Mesendoderm (in vitro differentiated cells): ENCODE data around the gene CHD2.

Source experiments
- DNase-seq: peaks from one replicate; pipeline ENCODE4 v3.0.0; 2013
- H2AK5ac ChIP-seq: 2 replicates; pipeline ENCODE4 v1.6.1; 2013; ENCODE audit warnings: low read length, inconsistent platforms
- H2BK120ac ChIP-seq: 2 replicates; pipeline ENCODE4 v1.6.1; 2013; ENCODE audit warnings: low read depth, mild to moderate bottlenecking, low read length, moderate library complexity, mixed read lengths
- H2BK15ac ChIP-seq: replicated peaks from 2 replicates; pipeline ENCODE4 v1.6.1; 2013; ENCODE audit warnings: low read depth, mild to moderate bottlenecking, moderate library complexity
- H2BK5ac ChIP-seq: 2 replicates; pipeline ENCODE4 v1.6.1; 2013; ENCODE audit warnings: low read length, inconsistent platforms
- H3K18ac ChIP-seq: 2 replicates; pipeline ENCODE4 v1.6.1; 2013; ENCODE audit warnings: mild to moderate bottlenecking, low read length, mixed read lengths
- H3K23ac ChIP-seq: one replicate; pipeline ENCODE4 v1.6.1; 2013; ENCODE audit warnings: low read length
- H3K27ac ChIP-seq: 2 replicates; pipeline ENCODE4 v1.5.1; 2013; ENCODE audit warnings: low read depth, mild to moderate bottlenecking, inconsistent platforms, low read length, moderate library complexity
- H3K27me3 ChIP-seq: 2 replicates; pipeline ENCODE4 v1.6.1; 2013; ENCODE audit warnings: low read length, control low read depth, mild to moderate bottlenecking, inconsistent platforms; ENCODE audit not compliant: insufficient read depth, poor library complexity
- H3K36me3 ChIP-seq: 2 replicates; pipeline ENCODE4 v1.6.1; 2013; ENCODE audit warnings: low read length, inconsistent platforms; ENCODE audit not compliant: control insufficient read depth, insufficient read depth
- H3K4ac ChIP-seq: one replicate; pipeline ENCODE4 v1.6.1; 2013; ENCODE audit warnings: low read depth, mild to moderate bottlenecking, low read length, moderate library complexity
- H3K4me1 ChIP-seq: 2 replicates; pipeline ENCODE4 v1.6.1; 2013; ENCODE audit warnings: low read depth, low read length, inconsistent platforms; ENCODE audit not compliant: control insufficient read depth
- H3K4me2 ChIP-seq: 2 replicates; pipeline ENCODE4 v1.6.1; 2013; ENCODE audit warnings: low read length
- H3K4me3 ChIP-seq: 2 replicates; pipeline ENCODE4 v1.5.1; 2013; ENCODE audit warnings: mild to moderate bottlenecking, low read length
- H3K56ac ChIP-seq: one replicate; pipeline ENCODE4 v1.6.1; 2013; ENCODE audit warnings: low read length
- H3K79me1 ChIP-seq: 2 replicates; pipeline ENCODE4 v1.6.1; 2013; ENCODE audit warnings: low read length, inconsistent platforms
- H3K79me2 ChIP-seq: 2 replicates; pipeline ENCODE4 v1.6.1; 2013; ENCODE audit warnings: mild to moderate bottlenecking, low read length; ENCODE audit not compliant: control insufficient read depth, insufficient read depth
- H3K9ac ChIP-seq: 2 replicates; pipeline ENCODE4 v1.6.1; 2013; ENCODE audit warnings: low read length, inconsistent platforms
- H4K5ac ChIP-seq: one replicate; pipeline ENCODE4 v1.6.1; 2013; ENCODE audit warnings: low read length
- H4K8ac ChIP-seq: one replicate; pipeline ENCODE4 v1.6.1; 2013; ENCODE audit warnings: low read depth, mild to moderate bottlenecking, control low read depth, low read length, moderate library complexity
- WGBS: extraction: QIAGEN DNeasy Blood & Tissue Kit; methylation state at CpG from one replicate; pipeline ENCODE4 v1.1.7; 2013; ENCODE audit warnings: low lambda C conversion rate, missing lambda C conversion rate; ENCODE audit not compliant: insufficient coverage; ENCODE audit errors: extremely low coverage; 5-methylcytosine and 5-hydroxymethylcytosine counted together

Gene CHD2

GRCh38 chr15:92990031-92990430 is 89.9 kb downstream of the CHD2 start:
- Histone ChIP-seq H3K4me2 (no peak overlapping the region), H3K4me3 (no peak overlapping the region), H2BK15ac (no peak overlapping the region), H3K23ac (no peak overlapping the region), H3K79me1 (peaks cover 11% of the 10 kb centered on the region), H3K9ac (no peak overlapping the region), H3K56ac (no peak overlapping the region), H3K36me3 (peaks cover 15% of the 10 kb centered on the region), H2BK5ac (no peak overlapping the region), H4K8ac (no peak overlapping the region), H3K4ac (no peak overlapping the region), H2AK5ac (no peak overlapping the region), H3K27me3 (no peaks in the 10 kb centered on the region), H2BK120ac (no peak overlapping the region), H3K18ac (no peak overlapping the region), H3K79me2 (no peaks in the 10 kb centered on the region), H4K5ac (no peak overlapping the region), H3K27ac (no peak overlapping the region), H3K4me1 (no peaks in the 10 kb centered on the region)
- WGBS: no CpG with 5 or more reads among the region's 2 CpGs
- DNase-seq: no peak

DNA sequence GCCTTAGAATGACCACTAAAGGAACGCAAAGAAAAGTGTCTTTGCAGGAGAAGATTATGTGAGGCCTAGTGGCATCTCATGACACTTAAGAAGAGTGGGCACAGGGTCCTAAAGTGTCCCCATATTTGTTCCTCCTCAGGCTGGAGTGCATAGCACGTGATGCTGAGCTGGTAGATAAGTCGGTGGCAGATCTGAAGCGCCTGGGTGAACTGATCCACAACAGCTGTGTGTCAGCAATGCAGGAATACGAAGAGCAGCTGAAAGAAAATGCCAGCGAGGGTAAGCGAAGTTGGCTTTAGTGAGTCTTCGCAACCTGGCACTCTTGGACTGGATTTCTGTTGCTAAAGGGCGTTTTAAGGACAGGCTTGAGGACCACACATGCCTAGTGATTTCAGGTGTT is 92.6 kb downstream of the CHD2 start:
- WGBS: no CpG with 5 or more reads among the region's 9 CpGs
- Histone ChIP-seq H4K5ac (no peak overlapping the region), H3K27me3 (no peaks in the 10 kb centered on the region), H3K9ac (no peak overlapping the region), H3K4me2 (no peak overlapping the region), H3K27ac (no peak overlapping the region), H2AK5ac (no peak overlapping the region), H3K4me3 (no peak overlapping the region), H3K56ac (no peak overlapping the region), H3K18ac (no peak overlapping the region), H4K8ac (no peak overlapping the region), H3K79me1 (peaks cover 11% of the 10 kb centered on the region), H3K4me1 (no peaks in the 10 kb centered on the region), H3K23ac (no peak overlapping the region), H2BK5ac (no peak overlapping the region), H3K36me3 (peaks cover 12% of the 10 kb centered on the region), H2BK15ac (no peak overlapping the region), H3K4ac (no peak overlapping the region), H3K79me2 (no peaks in the 10 kb centered on the region), H2BK120ac (no peak overlapping the region)
- DNase-seq: no peak

DNA sequence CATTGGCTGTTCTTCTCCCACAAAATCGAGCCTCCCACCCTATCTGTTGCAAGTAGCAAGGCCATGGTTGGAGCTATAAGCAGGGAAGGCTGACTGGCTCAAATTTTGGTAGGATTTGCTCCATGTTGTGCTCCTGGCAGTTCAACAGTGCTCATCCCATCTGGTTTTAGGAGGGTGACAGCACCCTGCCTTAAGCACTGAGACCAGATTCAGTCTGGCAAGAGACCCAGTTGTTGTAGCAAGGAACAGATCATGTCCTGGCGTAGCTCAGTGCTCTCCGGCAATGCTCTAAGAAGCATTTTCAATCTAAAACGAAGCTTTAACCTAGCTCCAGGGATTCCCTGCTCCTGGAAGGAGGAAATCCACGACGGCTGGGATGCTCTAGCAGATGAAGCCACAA is 97.7 kb downstream of the CHD2 start:
- H3K4me3 ChIP-seq: no peak overlapping the region
- H3K56ac ChIP-seq: no peak overlapping the region
- no peaks in the 10 kb centered on the region for H3K27me3 ChIP-seq
- no peak overlapping the region for H3K18ac ChIP-seq
- H3K36me3 ChIP-seq: peaks cover 12% of the 10 kb centered on the region
- H3K23ac ChIP-seq: no peak overlapping the region
- no peak overlapping the region for H3K4ac ChIP-seq
- DNase-seq: no peak
- H3K79me2 ChIP-seq: no peaks in the 10 kb centered on the region
- no peak overlapping the region for H3K4me2 ChIP-seq
- no CpG with 5 or more reads among the region's 6 CpGs for WGBS
- H3K4me1 ChIP-seq: no peaks in the 10 kb centered on the region
- no peak overlapping the region for H3K9ac ChIP-seq
- no peak overlapping the region for H2BK15ac ChIP-seq
- H3K79me1 ChIP-seq: peaks cover under 1% of the 10 kb centered on the region
- H4K5ac ChIP-seq: no peak overlapping the region
- no peak overlapping the region for H3K27ac ChIP-seq
- no peak overlapping the region for H4K8ac ChIP-seq
- H2AK5ac ChIP-seq: no peak overlapping the region
- no peak overlapping the region for H2BK5ac ChIP-seq
- H2BK120ac ChIP-seq: no peak overlapping the region

- Histone ChIP-seq H3K79me1 (no peaks in the 10 kb centered on the region), H3K36me3 (peaks cover 15% of the 10 kb centered on the region), H4K5ac (no peak overlapping the region), H3K4ac (no peak overlapping the region), H3K56ac (no peak overlapping the region), H2BK120ac (no peak overlapping the region), H3K4me2 (no peak overlapping the region), H2AK5ac (no peak overlapping the region), H3K79me2 (no peaks in the 10 kb centered on the region), H3K27ac (no peak overlapping the region), H3K4me1 (no peaks in the 10 kb centered on the region), H3K23ac (no peak overlapping the region), H3K27me3 (no peaks in the 10 kb centered on the region), H4K8ac (no peak overlapping the region), H3K9ac (no peak overlapping the region), H3K4me3 (no peak overlapping the region), H2BK15ac (no peak overlapping the region), H2BK5ac (no peak overlapping the region), H3K18ac (no peak overlapping the region)
- WGBS: no CpG with 5 or more reads among the region's 6 CpGs
- no peak for DNase-seq
Measured at GRCh38 chr15:93001156-93001555, 101.0 kb downstream of the CHD2 start.

- WGBS: no CpG with 5 or more reads among the region's 2 CpGs
- Histone ChIP-seq H3K79me1 (no peaks in the 10 kb centered on the region), H3K27me3 (no peaks in the 10 kb centered on the region), H3K4me1 (no peaks in the 10 kb centered on the region), H3K36me3 (peaks cover 15% of the 10 kb centered on the region), H3K4me2 (no peak overlapping the region), H2BK15ac (no peak overlapping the region), H4K5ac (no peak overlapping the region), H2AK5ac (no peak overlapping the region), H3K9ac (no peak overlapping the region), H2BK5ac (no peak overlapping the region), H3K18ac (no peak overlapping the region), H3K27ac (no peak overlapping the region), H3K4ac (no peak overlapping the region), H4K8ac (no peak overlapping the region), H3K4me3 (no peak overlapping the region), H3K23ac (no peak overlapping the region), H3K56ac (no peak overlapping the region), H3K79me2 (no peaks in the 10 kb centered on the region), H2BK120ac (no peak overlapping the region)
- DNase-seq: no peak
Measured at GRCh38 chr15:93001881-93002280, 101.8 kb downstream of the CHD2 start.

GRCh38 chr15:93005133-93005532 is 105.0 kb downstream of the CHD2 start:
- H4K5ac ChIP-seq: no peak overlapping the region
- H2BK120ac ChIP-seq: no peak overlapping the region
- no peak overlapping the region for H3K4ac ChIP-seq
- no peak overlapping the region for H2BK5ac ChIP-seq
- no peak overlapping the region for H3K9ac ChIP-seq
- no peaks in the 10 kb centered on the region for H3K79me2 ChIP-seq
- H3K4me1 ChIP-seq: no peaks in the 10 kb centered on the region
- H4K8ac ChIP-seq: no peak overlapping the region
- H3K4me2 ChIP-seq: no peak overlapping the region
- peaks cover 2% of the 10 kb centered on the region for H3K79me1 ChIP-seq
- H3K27ac ChIP-seq: no peak overlapping the region
- DNase-seq: no peak
- no peak overlapping the region for H2AK5ac ChIP-seq
- no peak overlapping the region for H3K23ac ChIP-seq
- H3K36me3 ChIP-seq: peaks cover 16% of the 10 kb centered on the region
- WGBS: no CpG with 5 or more reads among the region's 4 CpGs
- H3K27me3 ChIP-seq: no peaks in the 10 kb centered on the region
- H3K56ac ChIP-seq: no peak overlapping the region
- H2BK15ac ChIP-seq: no peak overlapping the region
- H3K18ac ChIP-seq: no peak overlapping the region
- H3K4me3 ChIP-seq: no peak overlapping the region
